Measurements from ENCODE around the gene TECPR1. TPM values are rescaled to one million over a fixed set of nuclear protein-coding genes. Genes with fewer than 3 reads are reported as not detected.

The TECPR1 gene
- polyA plus RNA-seq, 4 donors, result 15.7 to 18.0 (median 16.4) TPM

- no peak for DNase-seq (ENCODE audit: low read depth in 4 of 4, low spot score in 3 of 4)
These were observed 33.4 kb upstream of the TECPR1 start for GRCh38 chr7:98285157-98286092.

- DNase-seq (ENCODE audit: low read depth in 4 of 4, low spot score in 3 of 4), result no peak
These were observed 32.5 kb upstream of the TECPR1 start for GRCh38 chr7:98284335-98285036.

- DNase-seq (ENCODE audit: low read depth in 4 of 4, low spot score in 3 of 4), result no peak
These were observed 31.8 kb upstream of the TECPR1 start for GRCh38 chr7:98283887-98284222.

GRCh38 chr7:98283127-98283886 lies 31.3 kb upstream of the TECPR1 start:
- DNase-seq (ENCODE audit: low read depth in 4 of 4, low spot score in 3 of 4), result no peak

GRCh38 chr7:98282703-98283102 lies 30.7 kb upstream of the TECPR1 start:
- no peak for DNase-seq (ENCODE audit: low read depth in 4 of 4, low spot score in 3 of 4)

- no peak for DNase-seq (ENCODE audit: low read depth in 4 of 4, low spot score in 3 of 4)
These were observed 29.9 kb upstream of the TECPR1 start for GRCh38 chr7:98281757-98282606.

- DNase-seq (ENCODE audit: low read depth in 4 of 4, low spot score in 3 of 4), result peak; percentile 67 to 85 (median 81)
These were observed 29.0 kb upstream of the TECPR1 start, which contains the start of gene BRI3 for GRCh38 chr7:98280791-98281756. Gene BRI3 (plus strand): TSS chr7:98281686. CDS start chr7:98281796, 110 bp downstream.

GRCh38 chr7:98280296-98280695 lies 28.3 kb upstream of the TECPR1 start:
- no peak for DNase-seq (ENCODE audit: low read depth in 4 of 4, low spot score in 3 of 4)

- no peak for DNase-seq (ENCODE audit: low read depth in 4 of 4, low spot score in 3 of 4)
These were observed 26.9 kb upstream of the TECPR1 start for GRCh38 chr7:98278936-98279335.

GRCh38 chr7:98278408-98278807 lies 26.4 kb upstream of the TECPR1 start:
- DNase-seq (ENCODE audit: low read depth in 4 of 4, low spot score in 3 of 4), result no peak

GRCh38 chr7:98276241-98276761 lies 24.3 kb upstream of the TECPR1 start:
- no peak for DNase-seq (ENCODE audit: low read depth in 4 of 4, low spot score in 3 of 4)

- no peak for DNase-seq (ENCODE audit: low read depth in 4 of 4, low spot score in 3 of 4)
These were observed 15.3 kb upstream of the TECPR1 start for GRCh38 chr7:98267303-98267702.

GRCh38 chr7:98266840-98267239 lies 14.8 kb upstream of the TECPR1 start:
- DNase-seq (ENCODE audit: low read depth in 4 of 4, low spot score in 3 of 4), result no peak

- no peak for DNase-seq (ENCODE audit: low read depth in 4 of 4, low spot score in 3 of 4)
These were observed 13.8 kb upstream of the TECPR1 start for GRCh38 chr7:98265841-98266271.

- no peak for DNase-seq (ENCODE audit: low read depth in 4 of 4, low spot score in 3 of 4)
These were observed 5.7 kb upstream of the TECPR1 start for GRCh38 chr7:98257701-98258100.

GRCh38 chr7:98256431-98256830 lies 4.4 kb upstream of the TECPR1 start:
- no peak for DNase-seq (ENCODE audit: low read depth in 4 of 4, low spot score in 3 of 4)

GRCh38 chr7:98254951-98255610 lies 3.0 kb upstream of the TECPR1 start:
- DNase-seq (ENCODE audit: low read depth in 4 of 4, low spot score in 3 of 4), result no peak

- DNase-seq (ENCODE audit: low read depth in 4 of 4, low spot score in 3 of 4), result no peak
These were observed 2.5 kb upstream of the TECPR1 start for GRCh38 chr7:98254516-98254915.
